OCI-LY1 (cell line): ENCODE measurements around the gene ANAPC5.
"Not testable (repeated sequence)": the region's sequence is repeated elsewhere in the genome, so short reads cannot be mapped to it uniquely, and the experiment has no call there.

Source experiments
- H2AFZ ChIP-seq: fragments of 200-600 bp; sonication (generic), shearing (Covaris generic); 2 replicates; pipeline ENCODE4 v1.6.0; 2014; ENCODE audit warnings: antibody characterized with exemption, mild to moderate bottlenecking, low read length
- H3F3A ChIP-seq: fragments of 200-600 bp; sonication (generic), shearing (Covaris generic); 2 replicates; pipeline ENCODE4 v1.6.0; 2014; ENCODE audit warnings: mild to moderate bottlenecking, antibody characterized with exemption, low read length, moderate library complexity; ENCODE audit not compliant: insufficient read depth
- H3K27ac ChIP-seq: fragments of 200-600 bp; sonication (generic); 2 replicates; pipeline ENCODE4 v1.5.1; 2014; ENCODE audit warnings: low read length, mixed run types, mild to moderate bottlenecking, low read depth; ENCODE audit not compliant: poor library complexity, severe bottlenecking
- H3K27me3 ChIP-seq: fragments of 200-600 bp; sonication (generic); 2 replicates; pipeline ENCODE4 v1.6.0; 2014; ENCODE audit warnings: antibody characterized with exemption, mild to moderate bottlenecking, low read length, moderate library complexity; ENCODE audit not compliant: insufficient read depth
- H3K36me3 ChIP-seq: fragments of 200-600 bp; sonication (generic); 2 replicates; pipeline ENCODE4 v1.6.1; 2014; ENCODE audit warnings: mild to moderate bottlenecking, antibody characterized with exemption, low read length, moderate library complexity, mixed read lengths; ENCODE audit not compliant: insufficient read depth
- H3K4me1 ChIP-seq: fragments of 200-600 bp; sonication (generic); 2 replicates; pipeline ENCODE4 v1.5.1; 2014; ENCODE audit warnings: mild to moderate bottlenecking, low read length, moderate library complexity; ENCODE audit not compliant: insufficient read depth, severe bottlenecking
- H3K4me2 ChIP-seq: fragments of 200-600 bp; sonication (generic), shearing (Covaris generic); 2 replicates; pipeline ENCODE4 v1.6.1; 2014; ENCODE audit warnings: low read length
- H3K4me3 ChIP-seq: fragments of 200-600 bp; sonication (generic); 2 replicates; pipeline ENCODE4 v1.5.1; 2014; ENCODE audit warnings: low read length, low read depth, mild to moderate bottlenecking, mixed read lengths; ENCODE audit not compliant: poor library complexity, severe bottlenecking
- H3K79me2 ChIP-seq: fragments of 200-600 bp; shearing (Covaris generic); 2 replicates; pipeline ENCODE4 v1.6.1; 2016; ENCODE audit warnings: mixed run types, low read length, mixed read lengths; ENCODE audit not compliant: insufficient read depth
- H3K9ac ChIP-seq: fragments of 200-600 bp; sonication (generic), shearing (Covaris generic); 2 replicates; pipeline ENCODE4 v1.6.1; 2014; ENCODE audit warnings: mild to moderate bottlenecking, low read length, mixed read lengths
- H3K9me2 ChIP-seq: fragments of 200-600 bp; sonication (generic), shearing (Covaris generic); 2 replicates; pipeline ENCODE4 v1.6.1; 2014; ENCODE audit warnings: low read depth, mild to moderate bottlenecking, low read length, mixed read lengths
- H3K9me3 ChIP-seq: fragments of 200-600 bp; shearing (Covaris generic); 2 replicates; pipeline ENCODE4 v1.6.1; 2014; ENCODE audit warnings: low read length, mixed read lengths
- H4K20me1 ChIP-seq: fragments of 200-600 bp; sonication (generic), shearing (Covaris generic); 2 replicates; pipeline ENCODE4 v1.6.0; 2016; ENCODE audit warnings: mild to moderate bottlenecking, low read length; ENCODE audit not compliant: insufficient read depth
- CTCF ChIP-seq: fragments of 200-600 bp; sonication (generic), shearing (Covaris generic); IDR thresholded peaks from 2 replicates; pipeline ENCODE4 v1.5.1; 2017; ENCODE audit warnings: mild to moderate bottlenecking, antibody characterized with exemption, low read length, moderate library complexity, mixed read lengths
- EZH2 ChIP-seq: fragments of 200-600 bp; sonication (generic), shearing (Covaris generic); IDR thresholded peaks from 2 replicates; pipeline ENCODE4 v1.8.0; 2017; ENCODE audit warnings: borderline replicate concordance, mixed run types, mild to moderate bottlenecking, antibody characterized with exemption, low read length, moderate library complexity, mixed read lengths

The ANAPC5 gene

DNA sequence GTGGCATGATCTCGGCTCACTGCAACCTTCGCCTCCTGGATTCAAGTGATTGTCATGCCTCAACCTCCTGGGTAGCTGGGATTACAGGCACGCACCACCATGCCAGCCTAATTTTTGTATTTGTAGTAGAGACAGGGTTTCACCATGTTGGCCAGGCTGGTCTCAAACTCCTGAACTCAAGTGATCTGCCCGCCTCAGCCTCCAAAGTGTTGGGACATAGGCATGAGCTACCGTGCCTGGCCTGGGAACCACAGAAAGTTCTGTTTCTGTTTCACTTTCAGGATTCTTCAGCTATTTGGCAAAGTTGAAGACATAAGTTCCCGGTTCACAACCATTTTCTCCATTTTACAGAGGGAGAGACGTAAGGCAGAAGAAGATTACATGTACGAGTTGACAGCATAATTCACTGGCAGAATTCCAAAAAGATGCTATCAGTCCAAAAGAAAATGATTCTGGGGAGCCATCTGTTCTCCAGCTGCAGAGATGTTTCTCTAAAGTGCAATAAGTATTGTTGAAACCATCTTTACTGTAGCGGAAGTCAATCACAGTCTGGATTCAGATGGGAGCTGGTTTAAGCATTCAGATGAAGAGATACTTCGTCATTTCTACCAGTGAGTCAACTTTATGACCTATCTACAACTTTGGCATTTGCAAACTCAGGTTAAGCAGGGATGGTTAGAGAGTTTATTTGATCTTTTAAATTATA, 39.6 kb upstream of the ANAPC5 start:
- H3F3A ChIP-seq, result no peaks in the 10 kb centered on the region
- H3K36me3 ChIP-seq, result no peaks in the 10 kb centered on the region
- TF ChIP-seq CTCF (no peak), EZH2 (no peak)
- no peaks in the 10 kb centered on the region for H3K27me3 ChIP-seq
- H3K4me1 ChIP-seq, result no peaks in the 10 kb centered on the region
- H3K79me2 ChIP-seq, result no peaks in the 10 kb centered on the region
- H2AFZ ChIP-seq, result no peak overlapping the region
- H3K9me3 ChIP-seq, result no peaks in the 10 kb centered on the region
- no peaks in the 10 kb centered on the region for H4K20me1 ChIP-seq
- no peak overlapping the region for H3K9ac ChIP-seq
- no peak overlapping the region for H3K4me2 ChIP-seq
- H3K27ac ChIP-seq, result no peak overlapping the region
- H3K9me2 ChIP-seq, result no peaks in the 10 kb centered on the region
- H3K4me3 ChIP-seq, result no peak overlapping the region

GRCh38 chr12:121390856-121391255, 38.6 kb upstream of the ANAPC5 start:
- TF ChIP-seq EZH2, result no peak
- TF ChIP-seq CTCF, result no peak
- no peaks in the 10 kb centered on the region for H3K27me3 ChIP-seq
- H3K4me2 ChIP-seq, result no peak overlapping the region
- H3K27ac ChIP-seq, result no peak overlapping the region
- H3K9me2 ChIP-seq, result no peaks in the 10 kb centered on the region
- H4K20me1 ChIP-seq, result no peaks in the 10 kb centered on the region
- no peaks in the 10 kb centered on the region for H3F3A ChIP-seq
- H3K79me2 ChIP-seq, result no peaks in the 10 kb centered on the region
- H3K9me3 ChIP-seq, result no peaks in the 10 kb centered on the region
- H2AFZ ChIP-seq, result no peak overlapping the region
- no peaks in the 10 kb centered on the region for H3K36me3 ChIP-seq
- H3K4me1 ChIP-seq, result no peaks in the 10 kb centered on the region
- H3K4me3 ChIP-seq, result no peak overlapping the region
- H3K9ac ChIP-seq, result no peak overlapping the region

- no peaks in the 10 kb centered on the region for H3F3A ChIP-seq
- no peaks in the 10 kb centered on the region for H3K9me3 ChIP-seq
- TF ChIP-seq CTCF (no peak), EZH2 (no peak)
- H3K9me2 ChIP-seq, result no peaks in the 10 kb centered on the region
- H3K36me3 ChIP-seq, result no peaks in the 10 kb centered on the region
- H3K4me1 ChIP-seq, result no peaks in the 10 kb centered on the region
- H3K27me3 ChIP-seq, result no peaks in the 10 kb centered on the region
- H2AFZ ChIP-seq, result no peak overlapping the region
- no peak overlapping the region for H3K4me3 ChIP-seq
- H3K4me2 ChIP-seq, result no peak overlapping the region
- H3K27ac ChIP-seq, result no peak overlapping the region
- no peaks in the 10 kb centered on the region for H4K20me1 ChIP-seq
- no peak overlapping the region for H3K9ac ChIP-seq
- no peaks in the 10 kb centered on the region for H3K79me2 ChIP-seq
Measured at GRCh38 chr12:121388421-121388981, 36.3 kb upstream of the ANAPC5 start.

DNA sequence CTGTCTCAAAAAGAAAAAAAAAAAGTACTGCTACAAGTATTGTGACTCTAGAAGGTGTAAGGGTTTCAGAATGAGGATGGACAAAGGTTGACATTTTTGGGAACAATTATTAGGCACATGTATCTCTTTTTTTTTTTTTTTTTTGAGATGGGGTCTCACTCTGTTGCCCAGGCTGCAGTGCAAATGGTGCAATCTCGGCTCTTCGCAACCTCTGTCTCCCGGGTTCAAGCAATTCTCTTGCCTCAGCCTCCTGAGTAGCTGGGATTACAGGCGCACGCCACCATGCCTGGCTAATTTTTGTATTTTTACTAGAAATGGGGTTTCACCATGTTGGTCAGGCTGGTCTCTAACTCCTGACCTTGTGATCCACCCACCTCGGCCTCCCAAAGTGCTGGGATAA, 32.7 kb upstream of the ANAPC5 start:
- H4K20me1 ChIP-seq, H3K36me3 ChIP-seq, H3K9ac ChIP-seq, H3K4me1 ChIP-seq, H3K27ac ChIP-seq, H3K4me3 ChIP-seq, H3K9me2 ChIP-seq, H3K27me3 ChIP-seq, H2AFZ ChIP-seq, H3K4me2 ChIP-seq, H3K79me2 ChIP-seq, H3K9me3 ChIP-seq, H3F3A ChIP-seq: not testable (repeated sequence)
